Measurements from ENCODE around the gene JAK2.
"Not testable (repeated sequence)": the region's sequence is repeated elsewhere in the genome, so short reads cannot be mapped to it uniquely, and the experiment has no call there.

JAK2 gene

DNA sequence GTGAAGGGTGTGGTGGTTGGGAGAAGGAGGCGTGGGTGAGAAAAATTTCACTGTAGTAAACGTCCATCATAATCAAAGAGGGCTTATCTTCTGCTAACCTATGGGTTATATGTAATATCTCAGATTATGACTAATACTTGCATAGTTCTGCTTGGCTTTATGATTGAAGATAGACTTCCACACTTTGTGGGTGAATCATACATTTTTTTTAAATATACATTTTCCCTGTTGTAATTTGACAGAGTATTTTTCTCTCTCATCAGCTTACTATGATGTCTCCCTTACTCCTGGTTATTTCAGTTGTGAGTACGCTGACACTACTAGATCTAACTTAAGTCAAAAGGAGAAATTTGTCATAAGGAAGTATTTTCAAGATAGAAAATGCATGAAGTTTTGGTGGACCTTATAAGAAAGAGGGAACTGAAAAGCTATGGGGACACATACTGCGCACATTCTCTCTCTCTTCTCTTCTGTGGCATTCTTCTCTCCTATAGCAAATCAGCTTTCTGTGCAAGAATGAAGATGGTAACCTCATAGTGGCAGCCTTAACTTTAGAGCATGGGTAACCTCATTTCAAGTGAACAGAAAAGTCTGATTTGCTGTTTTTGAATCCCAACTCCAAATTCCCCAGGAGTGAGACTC is 4.9 kb upstream of the JAK2 start:
- DNase-seq (ENCODE audit: low read depth) = peak; percentile 40

DNA sequence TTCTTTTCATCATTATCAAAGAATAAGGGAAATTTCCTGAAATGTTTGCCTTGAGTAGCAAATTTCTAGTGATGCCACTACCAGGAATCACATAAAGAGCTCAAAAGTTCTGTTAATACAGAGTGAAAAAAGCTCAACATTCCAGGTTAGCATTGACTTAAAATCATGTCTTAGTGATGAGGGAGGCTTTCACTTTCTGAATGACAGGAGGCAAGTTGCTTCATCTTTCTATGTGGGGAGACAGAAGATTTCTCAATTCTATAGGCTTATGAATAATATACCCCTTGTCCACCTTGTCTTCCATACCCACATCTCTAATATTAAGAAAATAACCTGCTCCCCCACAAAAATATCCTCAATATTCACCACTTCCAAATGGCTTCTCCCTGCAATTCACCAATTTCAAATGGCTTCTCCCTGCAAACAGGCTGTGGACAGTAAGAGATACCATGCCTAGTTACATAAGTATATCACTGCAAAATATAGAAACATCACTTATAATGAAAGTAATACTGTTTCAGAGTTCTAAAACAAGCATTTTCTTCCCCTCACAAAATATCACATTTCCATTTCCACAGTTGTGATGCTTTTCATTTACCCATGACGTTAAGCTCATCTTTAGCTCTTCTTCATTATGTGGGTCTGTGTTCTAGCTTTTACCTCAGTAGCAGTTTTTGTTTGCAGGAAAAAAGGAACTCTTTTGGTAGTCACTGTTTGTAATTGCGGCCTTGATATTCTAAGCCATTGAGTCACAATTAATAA is 2.2 kb upstream of the JAK2 start:
- peak; percentile 18 for DNase-seq (ENCODE audit: low read depth)

DNA sequence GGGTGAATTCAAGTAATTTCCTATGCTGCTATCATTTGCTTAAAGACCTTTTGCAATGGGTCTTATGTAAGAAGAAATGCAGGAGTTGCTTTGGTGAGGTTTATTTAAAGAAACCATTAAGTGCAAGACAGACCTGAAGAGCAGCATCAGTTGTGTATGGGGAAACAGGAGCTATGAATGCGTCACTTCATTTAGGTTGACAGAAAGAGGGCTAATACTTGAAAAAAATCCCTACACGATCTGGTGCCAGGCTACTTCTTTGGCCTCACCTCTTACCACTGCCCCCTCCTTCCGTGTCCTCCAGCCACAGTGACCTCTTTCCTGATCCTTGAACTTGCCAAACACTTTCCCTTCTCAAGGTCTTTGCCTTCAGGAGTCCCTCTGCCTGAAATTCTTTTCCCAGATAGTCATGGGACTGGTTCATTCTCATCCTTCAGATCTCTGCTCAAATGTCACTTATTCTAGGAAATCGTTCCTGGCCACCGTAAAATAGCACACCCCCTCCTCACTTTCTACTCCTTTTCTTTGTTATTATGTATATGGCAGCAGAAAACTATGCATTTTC is 1.4 kb upstream of the JAK2 start:
- DNase-seq (ENCODE audit: low read depth) = no peak

DNA sequence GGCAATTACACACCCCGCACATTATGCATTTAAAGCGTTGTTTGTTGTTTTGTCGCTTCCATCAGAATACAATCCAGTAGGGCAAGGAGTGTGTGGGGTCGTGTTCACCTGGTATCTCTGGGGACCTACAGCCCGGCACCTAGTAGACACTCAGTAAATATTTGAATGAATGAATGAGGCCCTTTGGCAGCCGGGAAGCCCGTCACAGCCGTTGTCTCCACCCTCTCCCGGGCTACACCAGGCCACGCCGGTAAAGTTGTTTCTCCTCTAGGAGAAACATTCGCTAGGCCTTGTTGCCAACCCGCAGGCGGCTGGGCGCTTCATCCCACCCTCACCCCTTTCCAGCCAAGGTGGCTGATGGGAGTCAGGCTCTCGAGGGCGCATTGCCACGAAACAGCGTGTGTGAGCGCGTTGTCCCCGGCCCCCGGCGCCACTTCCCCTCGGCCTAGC is 876 bp upstream of the JAK2 start:
- no peak for DNase-seq (ENCODE audit: low read depth)

DNA sequence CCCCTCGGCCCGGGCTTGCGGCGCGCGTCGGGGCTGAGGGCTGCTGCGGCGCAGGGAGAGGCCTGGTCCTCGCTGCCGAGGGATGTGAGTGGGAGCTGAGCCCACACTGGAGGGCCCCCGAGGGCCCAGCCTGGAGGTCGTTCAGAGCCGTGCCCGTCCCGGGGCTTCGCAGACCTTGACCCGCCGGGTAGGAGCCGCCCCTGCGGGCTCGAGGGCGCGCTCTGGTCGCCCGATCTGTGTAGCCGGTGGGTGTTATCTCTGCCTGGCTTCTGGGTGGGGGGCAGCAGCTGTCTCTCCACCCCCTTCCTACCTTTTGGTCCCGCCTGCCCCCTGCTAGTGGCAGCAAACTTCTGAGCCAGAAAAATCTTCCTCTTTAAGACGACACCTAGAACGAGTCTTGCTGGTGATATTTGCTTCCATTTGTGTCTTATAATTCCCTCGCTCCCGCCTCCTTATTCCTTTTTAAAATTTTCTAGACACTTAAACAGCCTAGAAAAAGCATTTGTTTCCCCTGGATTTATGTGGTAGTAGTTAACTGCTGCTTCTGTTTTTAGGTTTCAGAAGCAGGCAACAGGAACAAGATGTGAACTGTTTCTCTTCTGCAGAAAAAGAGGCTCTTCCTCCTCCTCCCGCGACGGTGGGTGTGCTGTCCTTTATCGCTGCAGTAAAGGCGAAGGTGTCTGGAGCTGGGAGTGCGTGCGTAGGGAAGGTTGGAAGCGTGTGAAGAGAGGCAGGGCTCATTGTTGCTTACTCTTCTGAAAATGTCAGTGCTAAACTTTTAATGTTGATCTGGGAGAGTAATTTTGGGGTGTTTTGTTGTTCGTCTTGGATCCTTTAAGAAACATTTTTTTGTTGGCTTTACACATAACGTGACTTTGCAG is 554 bp downstream of the JAK2 start:
- peak; percentile 48 for DNase-seq (ENCODE audit: low read depth)

DNA sequence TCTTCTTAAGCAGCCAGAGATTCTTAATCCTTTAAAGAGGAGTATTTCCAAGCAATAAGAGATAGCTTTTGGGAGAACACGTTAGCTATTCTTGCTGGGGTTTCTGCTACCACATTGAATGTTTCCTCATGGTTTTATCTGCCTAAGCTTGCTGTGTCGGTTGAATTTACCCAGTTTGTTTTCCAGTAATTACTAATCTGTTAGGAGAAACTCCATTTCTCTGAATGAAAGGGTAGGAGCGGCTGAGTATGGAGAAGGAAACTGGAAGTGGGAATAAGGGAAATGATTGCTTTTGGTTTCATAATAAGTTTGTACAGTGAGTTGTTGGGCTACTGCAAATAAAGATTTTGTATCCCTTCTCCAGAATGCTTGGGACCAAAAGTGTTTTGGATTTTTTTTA is 1.2 kb downstream of the JAK2 start:
- DNase-seq (ENCODE audit: low read depth) = no peak

DNA sequence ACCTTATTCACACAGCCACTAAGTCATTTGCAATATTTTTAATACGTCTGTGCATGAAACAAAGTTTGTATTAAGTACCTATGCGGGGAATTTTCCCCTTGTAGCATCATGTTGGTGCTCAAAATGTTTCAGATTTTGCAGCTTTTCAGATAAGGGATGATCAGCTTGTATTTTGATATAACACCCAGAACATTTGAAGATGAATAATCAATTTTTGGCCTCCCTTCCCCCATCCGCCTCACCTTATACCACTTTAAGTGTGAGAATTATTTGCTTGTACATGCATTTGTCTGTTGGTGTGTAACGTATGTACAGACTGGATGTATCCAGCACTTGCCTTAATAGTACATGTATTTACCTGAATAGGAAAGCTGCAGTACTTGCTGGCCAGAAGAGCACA is 1.7 kb downstream of the JAK2 start:
- no peak for DNase-seq (ENCODE audit: low read depth)

DNA sequence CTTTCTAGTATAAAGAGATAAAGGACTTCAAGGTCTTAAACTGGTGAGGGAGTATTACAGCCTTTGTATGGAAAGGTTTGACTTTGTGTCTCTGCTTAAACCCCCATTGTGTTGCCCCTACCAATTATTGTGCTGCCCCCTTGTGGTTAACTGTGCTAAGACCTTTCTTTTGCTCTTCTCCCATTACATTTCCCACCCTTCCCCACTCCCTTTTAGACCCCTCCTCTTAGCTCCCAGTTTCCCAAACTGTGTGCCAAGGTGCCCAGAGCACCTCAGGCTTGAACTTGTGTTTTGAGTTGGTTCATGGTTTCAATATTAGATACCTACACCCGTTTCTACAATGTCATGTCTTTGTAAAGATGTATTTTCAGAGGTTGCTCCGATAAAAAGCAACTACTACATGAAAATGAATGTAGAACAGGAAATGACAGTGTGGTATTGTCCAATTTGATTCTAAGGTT is 2.9 kb downstream of the JAK2 start:
- DNase-seq (ENCODE audit: low read depth) = peak; percentile 68

DNA sequence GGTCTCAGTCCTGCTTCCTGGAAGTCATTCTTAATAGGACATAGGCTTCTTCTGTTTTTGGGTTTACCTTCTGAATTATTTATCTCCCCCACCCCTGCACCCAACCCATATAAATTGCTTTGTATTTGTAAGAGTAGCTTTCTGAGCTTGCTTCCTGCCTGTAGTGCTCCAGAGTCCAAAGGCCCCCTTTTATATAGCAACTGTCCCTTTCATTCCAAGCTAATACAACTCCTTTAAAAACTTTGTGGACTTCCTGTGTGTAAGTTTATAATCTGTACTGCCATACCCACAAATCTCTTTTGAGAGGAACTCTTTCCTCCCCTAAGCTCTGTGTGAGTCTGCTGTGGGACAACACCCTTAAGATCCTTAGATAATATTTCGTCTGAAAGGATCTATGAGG is 7.8 kb downstream of the JAK2 start:
- DNase-seq (ENCODE audit: low read depth) = no peak

DNA sequence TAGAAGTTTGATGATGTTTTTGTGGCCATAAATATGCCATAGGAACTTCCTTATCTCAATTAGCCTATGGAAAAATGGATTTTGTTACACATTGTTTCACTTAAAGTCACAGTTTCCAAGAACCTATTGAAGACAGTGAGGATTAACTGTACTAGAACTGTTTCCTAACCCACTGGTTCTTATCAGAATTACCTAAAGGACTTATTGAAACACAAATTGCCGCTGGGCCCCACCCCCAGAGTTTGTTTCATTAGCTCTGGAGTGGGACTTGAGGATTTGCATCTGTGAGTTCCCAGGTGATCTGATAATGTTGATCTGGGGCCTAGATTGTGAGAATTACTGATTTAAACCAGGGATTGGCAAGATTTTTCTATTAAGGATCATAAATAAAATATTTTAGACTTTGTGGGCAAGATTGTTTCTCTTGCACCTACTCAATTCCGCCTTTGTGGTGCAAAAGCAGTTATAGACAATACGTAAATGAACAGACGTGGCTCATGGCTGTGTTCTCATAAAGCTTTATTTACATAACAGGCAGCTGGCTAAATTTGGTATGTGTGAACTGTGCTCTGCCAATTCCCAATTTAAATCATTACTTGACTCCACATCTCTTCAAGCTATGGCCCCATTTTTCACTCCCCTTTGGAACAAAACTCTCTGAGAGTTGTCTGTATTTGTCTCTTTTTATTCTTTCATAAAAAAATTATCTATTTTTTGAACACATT is 9.3 kb downstream of the JAK2 start:
- peak; percentile 84 for DNase-seq (ENCODE audit: low read depth)

DNA sequence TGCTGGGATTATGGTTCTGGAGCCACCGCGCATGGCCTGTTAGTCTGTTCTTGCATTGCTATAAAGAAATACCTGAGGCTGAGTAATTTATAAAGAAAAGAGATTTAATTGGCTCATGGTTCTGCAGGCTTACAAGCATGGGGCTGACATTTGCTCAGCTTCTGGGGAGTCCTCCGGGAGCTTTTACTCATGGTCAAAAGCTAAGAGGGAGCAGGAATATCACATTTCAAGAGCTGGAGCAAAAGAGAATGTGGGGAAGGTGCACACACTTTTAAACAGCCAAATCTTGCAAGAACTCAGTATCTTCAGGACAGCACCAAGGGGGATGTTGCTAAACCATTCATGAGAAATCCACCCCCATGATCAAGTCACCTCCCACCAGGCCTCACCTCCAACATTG is 12.1 kb downstream of the JAK2 start:
- no peak for DNase-seq (ENCODE audit: low read depth)

DNA sequence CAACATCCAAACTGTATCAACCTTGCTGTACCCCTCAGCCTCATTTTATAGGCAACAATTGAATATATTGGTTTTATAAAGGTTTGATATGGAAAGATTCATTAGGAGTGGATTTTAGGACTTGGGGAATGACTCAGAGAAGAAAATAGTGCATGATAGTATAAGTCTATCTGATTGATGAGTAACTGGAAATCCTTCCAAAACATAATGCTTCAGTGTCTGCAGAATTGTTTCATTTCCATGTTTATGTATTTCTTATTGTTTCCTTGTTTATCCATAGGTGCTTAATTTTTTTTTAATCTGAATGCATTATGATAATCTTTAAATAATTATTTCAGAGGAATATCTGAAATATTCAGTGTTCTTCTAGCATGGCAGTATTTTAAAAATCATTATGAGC is 12.6 kb downstream of the JAK2 start:
- peak; percentile 22 for DNase-seq (ENCODE audit: low read depth)

DNA sequence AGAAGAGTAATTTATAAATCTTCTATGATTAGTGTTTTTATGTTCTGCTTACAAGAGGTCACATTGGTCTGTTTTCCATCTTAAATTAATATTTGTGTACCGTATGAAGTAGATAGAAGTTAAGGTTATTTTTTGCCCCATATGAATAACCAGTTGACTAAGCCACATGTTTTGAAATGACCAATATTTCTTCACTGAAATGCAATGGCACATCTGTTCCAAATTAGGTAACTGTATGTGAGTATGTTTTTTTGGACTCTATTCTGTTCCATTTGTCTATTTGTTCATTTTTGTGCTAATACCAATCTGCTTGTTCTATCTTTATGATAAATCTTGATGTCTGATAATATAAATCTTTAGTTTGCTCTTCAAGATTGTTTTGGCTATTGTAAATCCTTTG is 17.7 kb downstream of the JAK2 start:
- peak; percentile 63 for DNase-seq (ENCODE audit: low read depth)

DNA sequence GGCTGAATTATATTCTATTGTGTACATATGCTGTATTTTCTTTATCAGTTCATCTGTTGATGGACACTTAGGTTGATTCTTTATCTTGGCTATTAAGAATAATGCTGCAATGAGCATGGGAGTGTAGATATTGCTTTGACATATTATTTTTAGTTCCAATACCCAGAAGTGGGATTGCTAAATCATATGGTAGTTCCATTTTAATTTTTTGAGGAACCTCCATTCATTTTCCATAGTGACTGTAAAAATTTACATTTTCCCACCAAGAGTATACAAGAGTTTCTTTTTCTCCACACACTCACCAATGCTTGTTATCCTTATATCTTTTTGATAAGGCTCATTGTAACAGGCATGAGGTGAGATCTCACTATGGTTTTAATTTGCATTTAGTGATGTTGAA is 19.4 kb downstream of the JAK2 start:
- no peak for DNase-seq (ENCODE audit: low read depth)

DNA sequence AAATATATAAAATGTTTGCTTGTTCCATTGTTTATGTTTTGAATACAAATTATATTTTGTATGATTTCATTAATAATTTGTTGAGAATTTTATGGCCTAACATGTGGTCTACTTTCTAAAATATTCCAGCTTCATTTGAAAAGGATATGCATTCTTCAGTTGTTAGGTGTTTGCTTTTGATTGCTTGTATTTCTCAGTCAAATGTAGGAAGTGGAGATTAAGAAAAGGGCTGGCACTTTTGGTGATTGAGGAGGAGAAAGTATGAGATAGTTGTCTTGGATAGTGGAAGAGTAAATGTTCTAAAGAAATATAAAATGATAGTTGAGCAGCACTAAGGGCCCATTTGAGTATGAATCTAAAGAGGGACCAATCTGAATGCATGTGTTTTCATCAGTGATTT is 23.1 kb downstream of the JAK2 start:
- DNase-seq (ENCODE audit: low read depth) = peak; percentile 51

DNA sequence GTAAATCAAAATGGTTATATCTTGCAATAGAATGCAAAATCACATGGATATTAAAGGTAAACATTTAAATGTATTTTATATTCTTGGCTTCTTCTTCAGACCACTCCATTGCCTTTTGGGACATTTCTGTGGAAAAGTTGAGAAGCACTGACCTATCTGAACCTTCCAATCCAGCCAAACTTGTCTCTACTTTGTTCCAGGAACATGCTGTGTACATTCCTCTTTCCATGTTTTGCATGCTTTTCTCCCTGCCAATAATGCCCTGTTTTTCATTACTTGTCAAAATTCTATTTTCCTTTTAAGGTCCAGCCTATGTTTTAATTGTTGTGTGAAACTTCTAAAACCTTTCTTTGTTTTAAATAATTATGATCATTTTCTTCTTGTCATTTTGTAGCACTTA is 28.3 kb downstream of the JAK2 start:
- no peak for DNase-seq (ENCODE audit: low read depth)

DNA sequence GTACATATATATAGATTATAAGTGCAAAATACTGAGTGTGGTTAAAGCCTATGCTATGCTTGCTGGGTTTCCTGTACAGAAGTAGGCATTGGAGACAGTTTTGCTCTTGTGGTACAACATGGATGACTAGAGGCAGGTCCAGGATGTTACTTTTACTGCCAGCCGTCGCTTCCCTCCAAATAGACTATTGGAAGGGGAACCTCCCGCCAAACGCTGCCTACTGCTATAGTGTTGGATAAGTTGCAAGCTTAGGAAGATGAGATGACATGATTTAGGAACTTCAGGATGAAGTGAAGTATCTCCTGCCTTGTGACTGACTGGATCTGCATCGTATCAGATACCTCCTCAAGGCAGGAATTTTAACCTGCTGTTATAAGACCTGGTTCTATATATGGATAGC is 30.9 kb downstream of the JAK2 start:
- no peak for DNase-seq (ENCODE audit: low read depth)

DNA sequence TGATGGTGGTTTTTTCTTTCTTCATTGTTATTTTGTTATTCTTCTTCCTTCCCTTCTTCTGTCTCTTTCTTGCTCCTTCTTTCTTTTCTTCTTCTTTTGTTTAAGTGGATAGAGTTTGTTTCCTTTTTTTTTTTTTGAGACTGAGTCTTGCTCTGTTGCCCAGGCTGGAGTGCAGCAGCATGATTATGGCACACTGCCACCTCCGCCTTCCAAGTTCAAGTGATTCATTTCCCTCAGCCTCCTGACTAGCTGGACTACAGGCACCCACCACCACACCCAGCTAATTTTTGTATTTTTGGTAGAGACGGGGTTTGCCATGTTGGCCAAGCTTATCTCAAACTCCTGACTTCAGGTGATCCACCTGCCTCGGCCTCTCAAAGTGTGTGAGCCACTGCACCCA is 40.3 kb downstream of the JAK2 start:
- DNase-seq (ENCODE audit: low read depth) = peak; percentile 49

DNA sequence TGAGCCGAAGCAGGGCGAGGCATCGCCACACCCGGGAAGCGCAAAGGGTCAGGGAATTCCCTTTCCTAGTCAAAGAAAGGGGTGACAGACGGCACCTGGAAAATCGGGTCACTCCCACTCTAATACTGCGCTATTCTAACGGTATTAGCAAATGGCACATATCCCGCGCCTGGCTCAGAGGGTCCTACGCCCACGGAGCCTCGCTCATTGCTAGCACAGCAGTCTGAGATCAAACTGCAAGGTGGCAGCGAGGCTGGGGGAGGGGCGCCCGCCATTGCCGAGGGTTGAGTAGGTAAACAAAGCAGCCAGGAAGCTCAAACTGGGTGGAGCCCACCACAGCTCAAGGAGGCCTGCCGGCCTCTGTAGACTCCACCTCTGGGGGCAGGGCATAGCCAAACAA is 46.9 kb downstream of the JAK2 start:
- not testable (repeated sequence) for DNase-seq (ENCODE audit: low read depth)

DNA sequence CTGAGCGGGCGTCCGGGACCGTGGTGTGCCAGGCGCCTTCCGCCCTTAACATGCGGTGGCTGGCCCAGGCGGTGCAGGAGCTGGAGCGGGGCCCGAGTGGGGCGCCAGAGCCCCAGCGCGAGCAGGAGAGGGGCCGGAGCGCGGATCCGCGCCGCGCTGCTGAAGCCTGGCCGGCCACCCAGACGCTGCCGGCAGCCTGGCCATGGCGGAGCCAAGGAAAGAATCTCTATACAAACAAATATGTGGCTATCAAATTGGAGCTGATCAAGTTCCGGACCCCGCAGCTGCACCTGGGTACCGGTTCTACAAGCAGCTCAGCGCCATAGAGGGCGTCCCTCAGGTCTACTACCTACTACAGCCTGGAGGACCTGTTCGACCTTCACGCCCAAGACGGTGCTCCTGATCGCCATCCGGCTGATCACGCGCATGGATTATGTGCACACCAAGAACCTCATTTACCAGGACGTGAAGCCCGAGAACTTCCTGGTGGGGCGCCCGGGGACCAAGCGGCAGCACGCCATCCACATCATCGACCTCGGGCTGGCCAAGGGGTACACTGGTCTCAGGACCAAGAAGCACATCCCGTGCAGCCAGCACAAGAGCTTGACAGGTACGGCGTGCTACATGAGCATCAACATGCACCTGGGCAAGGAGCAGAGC is 55.8 kb downstream of the JAK2 start:
- DNase-seq (ENCODE audit: low read depth) = no peak

All from iris pigment epithelial cell (primary cell).